ENCODE data around the gene SPTBN1.

GRCh38 chr2:54466870-54467269 lies 10.7 kb downstream of the SPTBN1 start:
- TF ChIP-seq, protein P1, sequence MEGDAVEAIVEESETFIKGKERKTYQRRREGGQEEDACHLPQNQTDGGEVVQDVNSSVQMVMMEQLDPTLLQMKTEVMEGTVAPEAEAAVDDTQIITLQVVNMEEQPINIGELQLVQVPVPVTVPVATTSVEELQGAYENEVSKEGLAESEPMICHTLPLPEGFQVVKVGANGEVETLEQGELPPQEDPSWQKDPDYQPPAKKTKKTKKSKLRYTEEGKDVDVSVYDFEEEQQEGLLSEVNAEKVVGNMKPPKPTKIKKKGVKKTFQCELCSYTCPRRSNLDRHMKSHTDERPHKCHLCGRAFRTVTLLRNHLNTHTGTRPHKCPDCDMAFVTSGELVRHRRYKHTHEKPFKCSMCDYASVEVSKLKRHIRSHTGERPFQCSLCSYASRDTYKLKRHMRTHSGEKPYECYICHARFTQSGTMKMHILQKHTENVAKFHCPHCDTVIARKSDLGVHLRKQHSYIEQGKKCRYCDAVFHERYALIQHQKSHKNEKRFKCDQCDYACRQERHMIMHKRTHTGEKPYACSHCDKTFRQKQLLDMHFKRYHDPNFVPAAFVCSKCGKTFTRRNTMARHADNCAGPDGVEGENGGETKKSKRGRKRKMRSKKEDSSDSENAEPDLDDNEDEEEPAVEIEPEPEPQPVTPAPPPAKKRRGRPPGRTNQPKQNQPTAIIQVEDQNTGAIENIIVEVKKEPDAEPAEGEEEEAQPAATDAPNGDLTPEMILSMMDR (IDR thresholded peaks at IDR 0.05) = no peak
- TF ChIP-seq POLR2A (IDR thresholded peaks at IDR 0.05) (no peak), POLR2AphosphoS5 (IDR thresholded peaks at IDR 0.05) (peak; percentile 45 to 69 (median 47)), EP300 (IDR thresholded peaks at IDR 0.05) (peak; percentile 51)

All from stomach (tissue), 4 donors.